SJSA1 (cell line): ENCODE data around the gene AMER2. TPM values are rescaled to one million over a fixed set of nuclear protein-coding genes. Genes with fewer than 3 reads are reported as not detected.

Experiments
- DNase-seq, 2 experiments: peaks; one replicate each; pipeline ENCODE4 v3.0.0-alpha.2; 2015 to 2020; ENCODE audit warnings: low spot score in 2 of 2, low read depth in 1 of 2
- H3K27ac ChIP-seq: fragments of 250-450 bp; sonication (Bioruptor Pico); 2 replicates; pipeline ENCODE4 v1.5.1; 2020; ENCODE audit warnings: mild to moderate bottlenecking, moderate library complexity
- H3K27me3 ChIP-seq: fragments of 250-450 bp; sonication (Bioruptor Pico); replicated peaks from 2 replicates; pipeline ENCODE4 v1.5.1; 2020; ENCODE audit warnings: mild to moderate bottlenecking, moderate library complexity
- H3K36me3 ChIP-seq: fragments of 250-450 bp; sonication (Bioruptor Pico); 2 replicates; pipeline ENCODE4 v1.5.1; 2020; ENCODE audit warnings: mild to moderate bottlenecking
- H3K4me1 ChIP-seq: fragments of 250-450 bp; sonication (Bioruptor Pico); replicated peaks from 2 replicates; pipeline ENCODE4 v1.6.1; 2021; ENCODE audit warnings: mild to moderate bottlenecking
- H3K4me3 ChIP-seq: fragments of 250-450 bp; sonication (Bioruptor Pico); 2 replicates; pipeline ENCODE4 v1.5.1; 2020; ENCODE audit warnings: mild to moderate bottlenecking
- H3K9me3 ChIP-seq: fragments of 250-450 bp; sonication (Bioruptor Pico); replicated peaks from 2 replicates; pipeline ENCODE4 v1.5.1; 2020; ENCODE audit warnings: mild to moderate bottlenecking
- total RNA-seq: library from RNA; depleted of rRNA; stranded (reverse); fragments of >200 nt; shearing (Covaris generic); gene quantifications from 2 replicates; pipeline ENCODE4 v1.2.3, GENCODE V29; 2014; rRNA removed

Gene AMER2
- total RNA-seq, result not detected in 2 replicates

GRCh38 chr13:25171517-25172302 is at the start of gene AMER2:
AMER2 (minus strand) TSS chr13:25172288; CDS start chr13:25171619, 669 bp downstream.
- no peak for DNase-seq
- no peak within 1 kb of the TSS for H3K4me3 ChIP-seq
- H3K36me3 ChIP-seq, result no peaks in the 10 kb centered on the region
- no peaks in the 10 kb centered on the region for H3K9me3 ChIP-seq
- H3K4me1 ChIP-seq, result peaks cover 9% of the 10 kb centered on the region; the same call in 1 of the 2 replicates
- H3K27ac ChIP-seq, result no peak within 1 kb of the TSS
- peaks cover 54% of the 10 kb centered on the region for H3K27me3 ChIP-seq

GRCh38 chr13:25218019-25218418 is 45.9 kb upstream of the AMER2 start:
- no peaks in the 10 kb centered on the region; the same call in 1 of the 2 replicates for H3K27me3 ChIP-seq
- peaks cover 7% of the 10 kb centered on the region; the same call in 1 of the 2 replicates for H3K4me1 ChIP-seq
- no peak overlapping the region for H3K27ac ChIP-seq
- no peaks in the 10 kb centered on the region for H3K36me3 ChIP-seq
- no peak for DNase-seq
- H3K9me3 ChIP-seq, result no peaks in the 10 kb centered on the region
- no peak overlapping the region for H3K4me3 ChIP-seq

- H3K27me3 ChIP-seq, result no peaks in the 10 kb centered on the region; the same call in 1 of the 2 replicates
- no peaks in the 10 kb centered on the region for H3K9me3 ChIP-seq
- H3K4me1 ChIP-seq, result peaks cover 7% of the 10 kb centered on the region; the same call in 1 of the 2 replicates
- no peak for DNase-seq
- H3K27ac ChIP-seq, result no peak overlapping the region
- no peak overlapping the region for H3K4me3 ChIP-seq
- H3K36me3 ChIP-seq, result no peaks in the 10 kb centered on the region
These were observed 45.2 kb upstream of the AMER2 start for GRCh38 chr13:25217023-25217885.

GRCh38 chr13:25215253-25215575 is 43.1 kb upstream of the AMER2 start:
- no peaks in the 10 kb centered on the region for H3K9me3 ChIP-seq
- H3K4me3 ChIP-seq, result no peak overlapping the region
- no peaks in the 10 kb centered on the region for H3K36me3 ChIP-seq
- no peaks in the 10 kb centered on the region; the same call in 1 of the 2 replicates for H3K27me3 ChIP-seq
- H3K27ac ChIP-seq, result no peak overlapping the region
- peaks cover 7% of the 10 kb centered on the region; the same call in 1 of the 2 replicates for H3K4me1 ChIP-seq
- DNase-seq, result no peak

GRCh38 chr13:25214491-25215252 is 42.6 kb upstream of the AMER2 start:
- Histone ChIP-seq H3K4me3 (no peak overlapping the region), H3K36me3 (no peaks in the 10 kb centered on the region), H3K4me1 (peaks cover 7% of the 10 kb centered on the region; the same call in 1 of the 2 replicates), H3K9me3 (no peaks in the 10 kb centered on the region), H3K27me3 (no peaks in the 10 kb centered on the region; the same call in 1 of the 2 replicates), H3K27ac (no peak overlapping the region)
- DNase-seq, result peak in 1 of 2 experiments; percentile 27

GRCh38 chr13:25213715-25214114 is 41.6 kb upstream of the AMER2 start:
- Histone ChIP-seq H3K27ac (no peak overlapping the region), H3K36me3 (no peaks in the 10 kb centered on the region), H3K9me3 (no peaks in the 10 kb centered on the region), H3K4me1 (peaks cover 7% of the 10 kb centered on the region; the same call in 1 of the 2 replicates), H3K4me3 (no peak overlapping the region), H3K27me3 (no peaks in the 10 kb centered on the region; the same call in 1 of the 2 replicates)
- no peak for DNase-seq

- Histone ChIP-seq H3K27me3 (no peaks in the 10 kb centered on the region), H3K9me3 (no peaks in the 10 kb centered on the region), H3K4me1 (peaks cover 7% of the 10 kb centered on the region; the same call in 1 of the 2 replicates), H3K36me3 (no peaks in the 10 kb centered on the region), H3K27ac (no peak overlapping the region), H3K4me3 (no peak overlapping the region)
- DNase-seq, result no peak
These were observed 38.9 kb upstream of the AMER2 start for GRCh38 chr13:25210842-25211569.

- Histone ChIP-seq H3K27ac (no peak overlapping the region), H3K4me3 (no peak overlapping the region), H3K27me3 (no peaks in the 10 kb centered on the region), H3K9me3 (no peaks in the 10 kb centered on the region), H3K4me1 (no peaks in the 10 kb centered on the region), H3K36me3 (no peaks in the 10 kb centered on the region)
- no peak for DNase-seq
These were observed 35.3 kb upstream of the AMER2 start for GRCh38 chr13:25207291-25207810.

GRCh38 chr13:25204863-25205262 is 32.8 kb upstream of the AMER2 start:
- DNase-seq, result no peak
- H3K27ac ChIP-seq, result no peak overlapping the region
- no peaks in the 10 kb centered on the region for H3K27me3 ChIP-seq
- H3K4me1 ChIP-seq, result no peaks in the 10 kb centered on the region
- no peaks in the 10 kb centered on the region for H3K9me3 ChIP-seq
- H3K4me3 ChIP-seq, result no peak overlapping the region
- no peaks in the 10 kb centered on the region for H3K36me3 ChIP-seq

- Histone ChIP-seq H3K36me3 (no peaks in the 10 kb centered on the region), H3K4me1 (no peaks in the 10 kb centered on the region), H3K27ac (no peak overlapping the region), H3K27me3 (no peaks in the 10 kb centered on the region), H3K9me3 (no peaks in the 10 kb centered on the region), H3K4me3 (no peak overlapping the region)
- DNase-seq, result no peak
These were observed 31.1 kb upstream of the AMER2 start for GRCh38 chr13:25203127-25203740.

GRCh38 chr13:25200783-25201182 is 28.7 kb upstream of the AMER2 start:
- H3K27ac ChIP-seq, result no peak overlapping the region
- H3K27me3 ChIP-seq, result no peaks in the 10 kb centered on the region
- no peak overlapping the region for H3K4me3 ChIP-seq
- no peaks in the 10 kb centered on the region for H3K36me3 ChIP-seq
- H3K9me3 ChIP-seq, result no peaks in the 10 kb centered on the region
- H3K4me1 ChIP-seq, result no peaks in the 10 kb centered on the region
- DNase-seq, result no peak

GRCh38 chr13:25198647-25199046 is 26.6 kb upstream of the AMER2 start:
- Histone ChIP-seq H3K9me3 (no peaks in the 10 kb centered on the region), H3K27ac (no peak overlapping the region), H3K4me1 (no peaks in the 10 kb centered on the region), H3K36me3 (no peaks in the 10 kb centered on the region), H3K27me3 (peaks cover 5% of the 10 kb centered on the region; the same call in 1 of the 2 replicates), H3K4me3 (no peak overlapping the region)
- DNase-seq, result no peak
